HG03575 (cell line): ENCODE data around the gene DNAH3.
"Not testable (repeated sequence)": the region's sequence is repeated elsewhere in the genome, so short reads cannot be mapped to it uniquely, and the experiment has no call there.

Experiments
- ATAC-seq: cut with Tn5 transposase; IDR thresholded peaks from one replicate; pipeline ENCODE4 v1.9.1; 2021; ENCODE audit not compliant: unreplicated experiment, insufficient number of reproducible peaks, low FRiP score; ENCODE audit errors: extremely low read depth

The DNAH3 gene

GRCh38 chr16:20957153-20957552 is 193.5 kb downstream of the DNAH3 start:
- no peak for ATAC-seq

GRCh38 chr16:20956319-20956718 is 194.3 kb downstream of the DNAH3 start:
- no peak for ATAC-seq

- ATAC-seq = no peak
Measured at GRCh38 chr16:20954574-20954973, 196.1 kb downstream of the DNAH3 start.

- ATAC-seq = no peak
Measured at GRCh38 chr16:20952139-20952920, 198.3 kb downstream of the DNAH3 start.

GRCh38 chr16:20950294-20950693 is 200.4 kb downstream of the DNAH3 start:
- no peak for ATAC-seq

GRCh38 chr16:20949660-20950059 is 201.0 kb downstream of the DNAH3 start:
- no peak for ATAC-seq

- ATAC-seq = no peak
Measured at GRCh38 chr16:20948444-20948843, 202.2 kb downstream of the DNAH3 start.

- no peak for ATAC-seq
Measured at GRCh38 chr16:20946015-20946629, 204.5 kb downstream of the DNAH3 start.

- not testable (repeated sequence) for ATAC-seq
Measured at GRCh38 chr16:20945575-20945875, 205.1 kb downstream of the DNAH3 start.

- ATAC-seq = no peak
Measured at GRCh38 chr16:20944861-20945574, 205.6 kb downstream of the DNAH3 start.

- no peak for ATAC-seq
Measured at GRCh38 chr16:20942256-20942655, 208.4 kb downstream of the DNAH3 start.

- ATAC-seq = no peak
Measured at GRCh38 chr16:20941636-20941926, 209.1 kb downstream of the DNAH3 start.

GRCh38 chr16:20940871-20941635 is 209.6 kb downstream of the DNAH3 start:
- no peak for ATAC-seq

- ATAC-seq = no peak
Measured at GRCh38 chr16:20939611-20940010, 211.0 kb downstream of the DNAH3 start.

- no peak for ATAC-seq
Measured at GRCh38 chr16:20938426-20938825, 212.2 kb downstream of the DNAH3 start.

GRCh38 chr16:20937736-20938135 is 212.9 kb downstream of the DNAH3 start:
- ATAC-seq = no peak

- no peak for ATAC-seq
Measured at GRCh38 chr16:20933589-20933988, 217.1 kb downstream of the DNAH3 start.

GRCh38 chr16:20931066-20931600 is 219.5 kb downstream of the DNAH3 start:
- ATAC-seq = no peak

GRCh38 chr16:20930365-20930690 is 220.3 kb downstream of the DNAH3 start:
- no peak for ATAC-seq
